K562 (cell line): ENCODE data around the gene SMURF1. TPM values are rescaled to one million over a fixed set of nuclear protein-coding genes. Genes with fewer than 3 reads are reported as not detected.

Experiments
- ATAC-seq: fragments of 200-7000 bp; cut with Tn5 transposase; 3 replicates; pipeline ENCODE4 v1.9.1; 2020; ENCODE audit warnings: moderate library complexity
- BruUV-seq: library from RNA; stranded (reverse); fragments of 400-500 nt; replicated peaks from 2 replicates; lab custom pipeline; 2021; lab: Mats Ljungman, UMichigan
- CTCF ChIA-PET: fragments of 300-600 bp; formaldehyde crosslinking; extraction: SDS; loops from one replicate; lab custom pipeline; 2021; ENCODE audit warnings: low intra/inter-chr PET ratio; lab: Yijun Ruan, JAX
- POLR2A ChIA-PET: fragments of 300-600, 350-650 bp; sonication (Branson Sonifier 250); formaldehyde crosslinking; extraction: SDS; loops from one replicate; lab custom pipeline; 2021; ENCODE audit warnings: antibody characterized with exemption, inconsistent platforms; lab: Yijun Ruan, JAX
- DNase-seq, 4 experiments: peaks; one replicate each; pipeline versions ENCODE4 v3.0.0 to v3.0.0-alpha.2; 2011 to 2018; ENCODE audit warnings: low spot score in 3 of 4, mixed read lengths in 3 of 4; ENCODE audit errors: extremely low read depth in 1 of 4
- FAIRE-seq: peaks from 2 replicates; lab custom pipeline; 2011; peaks lifted over from hg19 to GRCh38; lab: Jason Lieb, UNC
- H2AFZ ChIP-seq: 2 replicates; pipeline ENCODE4 v1.6.0; 2011; ENCODE audit warnings: low read depth, low read length, control low read depth, inconsistent platforms
- H3K27ac ChIP-seq: fragments of 200-600 bp; 3 replicates; pipeline ENCODE4 v1.8.0; 2011; ENCODE audit warnings: low read depth, mild to moderate bottlenecking, control low read depth, inconsistent platforms, low read length, moderate library complexity, mixed read lengths; ENCODE audit errors: extremely low read depth
- H3K27me3 ChIP-seq, 2 experiments: fragments of 300-600 bp in 1 of 2; 2 replicates in 1 of 2; 3 replicates in 1 of 2; pipeline versions ENCODE4 v1.6.0 to v1.8.0; 2011; ENCODE audit warnings: inconsistent platforms in 2 of 2, low read length in 2 of 2, mild to moderate bottlenecking in 1 of 2, mixed read lengths in 1 of 2, moderate library complexity in 1 of 2; ENCODE audit not compliant: control insufficient read depth in 2 of 2, insufficient read depth in 2 of 2
- H3K36me3 ChIP-seq: fragments of 300-600 bp; 3 replicates; pipeline ENCODE4 v1.8.0; 2011; ENCODE audit warnings: mild to moderate bottlenecking, low read length, inconsistent platforms; ENCODE audit not compliant: control insufficient read depth, insufficient read depth
- H3K4me1 ChIP-seq, 2 experiments: fragments of 200-600 bp in 1 of 2; replicated peaks in 1 of 2; 2 replicates in 1 of 2; 3 replicates in 1 of 2; pipeline versions ENCODE4 v1.5.1 to v1.8.0; 2011; ENCODE audit warnings: inconsistent platforms in 2 of 2, low read length in 2 of 2, mild to moderate bottlenecking in 1 of 2, mixed read lengths in 1 of 2, moderate library complexity in 1 of 2; ENCODE audit not compliant: control insufficient read depth in 2 of 2, insufficient read depth in 2 of 2
- H3K4me2 ChIP-seq: 2 replicates; pipeline ENCODE4 v1.6.1; 2011; ENCODE audit warnings: low read length, control low read depth, inconsistent platforms, mixed read lengths; ENCODE audit not compliant: insufficient read depth
- H3K4me3 ChIP-seq: fragments of 200-600 bp; sonication (generic), shearing (Covaris generic); 2 replicates; pipeline ENCODE4 v1.5.1; 2016; ENCODE audit warnings: control low read depth, inconsistent platforms
- H3K79me2 ChIP-seq: fragments of 200-600 bp; 3 replicates; pipeline ENCODE4 v1.8.0; 2011; ENCODE audit warnings: low read length, inconsistent platforms; ENCODE audit not compliant: control insufficient read depth, insufficient read depth
- H3K9ac ChIP-seq, 2 experiments: 2 replicates each; pipeline versions ENCODE4 v1.6.0 to v1.6.1; 2011; ENCODE audit warnings: low read depth in 2 of 2, low read length in 2 of 2, control low read depth in 1 of 2, inconsistent platforms in 1 of 2, mild to moderate bottlenecking in 1 of 2, mixed read lengths in 1 of 2; ENCODE audit not compliant: insufficient read depth in 1 of 2
- H3K9me1 ChIP-seq: one replicate; pipeline ENCODE4 v1.6.0; 2011; ENCODE audit warnings: inconsistent platforms, mild to moderate bottlenecking, low read length, moderate library complexity; ENCODE audit not compliant: control insufficient read depth, insufficient read depth
- H3K9me3 ChIP-seq: replicated peaks from 2 replicates; pipeline ENCODE4 v1.5.1; 2011; ENCODE audit warnings: low read depth, low read length, inconsistent platforms; ENCODE audit not compliant: control insufficient read depth, insufficient read depth
- H4K20me1 ChIP-seq: replicated peaks from 2 replicates; pipeline ENCODE4 v1.6.1; 2011; ENCODE audit warnings: low read length, inconsistent platforms, mixed read lengths; ENCODE audit not compliant: control insufficient read depth, insufficient read depth
- AFF4 ChIP-seq: sonication (generic); formaldehyde crosslinking; IDR thresholded peaks from 2 replicates; pipeline ENCODE4 v1.8.0; 2023; ENCODE audit warnings: mild to moderate bottlenecking, missing genetic modification reagents
- DPF2 ChIP-seq: fragments of 450-650 bp; IDR thresholded peaks from 2 replicates; pipeline ENCODE4 v1.6.1; 2016
- MTA1 ChIP-seq: fragments of 450-650 bp; IDR thresholded peaks from 2 replicates; pipeline ENCODE4 v1.6.1; 2017; ENCODE audit warnings: borderline replicate concordance
- RFX7 ChIP-seq: fragments of 250-450 bp; sonication (Bioruptor Pico); IDR thresholded peaks from 2 replicates; pipeline ENCODE4 v1.5.1; 2021; ENCODE audit warnings: mild to moderate bottlenecking
- SP1 ChIP-seq: sonication (generic); formaldehyde crosslinking; IDR thresholded peaks from 2 replicates; pipeline ENCODE4 v1.8.1; 2022; ENCODE audit warnings: mild to moderate bottlenecking, missing genetic modification reagents
- TAL1 ChIP-seq: fragments of 450-650 bp; IDR thresholded peaks from 2 replicates; pipeline ENCODE4 v1.6.1; 2016; ENCODE audit warnings: mild to moderate bottlenecking
- VEZF1 ChIP-seq: fragments of 200-800 bp; sonication (Bioruptor generic); IDR thresholded peaks from 2 replicates; pipeline ENCODE4 v1.6.1; 2017; ENCODE audit warnings: missing genetic modification characterization, missing compliant biosample characterization
- YBX1 ChIP-seq: fragments of 450-650 bp; IDR thresholded peaks from 2 replicates; pipeline ENCODE4 v1.7.1; 2016; ENCODE audit warnings: mild to moderate bottlenecking
- ZFP1 ChIP-seq: fragments of 450-650 bp; formaldehyde crosslinking; IDR thresholded peaks from 2 replicates; pipeline ENCODE4 v1.4.0; 2020; ENCODE audit warnings: mild to moderate bottlenecking, mixed read lengths
- ZNF274 ChIP-seq: IDR thresholded peaks from 2 replicates; pipeline ENCODE4 v1.6.1; 2011; ENCODE audit warnings: low read depth, mild to moderate bottlenecking, low read length, moderate library complexity, borderline replicate concordance
- WGBS: fragments of 100-300 bp; shearing (Covaris generic); methylation state at CpG from one replicate; pipeline ENCODE4 v1.1.6; 2016; ENCODE audit warnings: low coverage, mixed read lengths; ENCODE audit not compliant: insufficient coverage; ENCODE audit errors: missing lambda C conversion rate; 5-methylcytosine and 5-hydroxymethylcytosine counted together
- in situ Hi-C: fragments of 300-500 bp; cut with MboI; formaldehyde crosslinking; loops from 4 replicates; pipeline ENCODE4 v1.15.0; 2018; ENCODE audit warnings: inconsistent platforms, mixed read lengths
- intact Hi-C: fragments of 100-400 bp; cut with micrococcal nuclease; formaldehyde crosslinking; loops from 2 replicates; pipeline ENCODE4 v1.14.2; 2022
- polyA plus RNA-seq, 8 experiments: library from polyadenylated mRNA; depleted of rRNA in 4 of 8; stranded (reverse) in 5 of 8; unstranded in 3 of 8; fragments of >200 nt; fragmentation: Nextera tagmentation in 2 of 8; fragmentation: Illumina TruSeq in 1 of 8; extraction: Ambion mirVana in 2 of 8; extraction: Trizol in 1 of 8; gene quantifications; 2 replicates each; pipeline versions ENCODE4 v1.2.1 to v1.2.3, GENCODE V29; 2011 to 2014; ENCODE audit warnings: inconsistent platforms in 1 of 8, missing spikeins in 1 of 8
- total RNA-seq, 7 experiments: library from RNA; depleted of rRNA in 6 of 7; stranded (reverse); fragments of >200 nt in 6 of 7; fragmentation: Illumina TruSeq in 2 of 7; extraction: Trizol in 2 of 7; gene quantifications; 2 replicates each; pipeline versions ENCODE4 v1.2.1 to v1.2.3, GENCODE V29; 2011 to 2021; ENCODE audit warnings: low replicate concordance in 1 of 7

Gene SMURF1
- total and polyA plus RNA-seq, 9 of the 15 experiments (the other 6 are each of a cell fraction or from before 2014, with no cell fraction given) = 1.0 to 20.1 (median 12.6) TPM

- intact Hi-C loops = no loop called here
- H2AFZ ChIP-seq = no peak overlapping the region
- ATAC-seq (no peak), DNase-seq (no peak), FAIRE-seq (no peak)
- in situ Hi-C loops = no loop called here
- no peaks in the 10 kb centered on the region for H3K9me3 ChIP-seq
- no peaks in the 10 kb centered on the region for H3K9me1 ChIP-seq
- no peaks in the 10 kb centered on the region for H3K27me3 ChIP-seq
- ChIA-PET POLR2A (interaction anchor here (0.5 kb wide), 1 partner anchor 47 kb away, joined by 6 read pairs; no protein-coding TSS in a partner anchor), CTCF (no interaction called here)
- no peak overlapping the region for H3K9ac ChIP-seq
- H3K27ac ChIP-seq = no peak overlapping the region
- H3K79me2 ChIP-seq = peaks cover 71% of the 10 kb centered on the region
- BruUV-seq = no TSS peak
- no peaks in the 10 kb centered on the region for H3K36me3 ChIP-seq
- TF ChIP-seq ZFP1 (CRISPR knock-in tag) = peak; percentile 64; the same call in 1 of the 2 replicates
- no peak for TF ChIP-seq ZNF274
- H3K4me2 ChIP-seq = no peak overlapping the region
- H3K4me3 ChIP-seq = no peak overlapping the region
- no peaks in the 10 kb centered on the region for H4K20me1 ChIP-seq
- WGBS = 68% methylated on average over 2 of the region's 2 CpGs
- H3K4me1 ChIP-seq = peaks cover 1 to 12% of the 10 kb centered on the region in 2 experiments; a peak in 3 of 5 replicates
Observed at GRCh38 chr7:99097730-99098129, 46.2 kb downstream of the SMURF1 start.

GRCh38 chr7:99096124-99096887 is 47.6 kb downstream of the SMURF1 start:
- Histone ChIP-seq H4K20me1 (no peaks in the 10 kb centered on the region; the same call in 1 of the 2 replicates), H3K4me2 (peak overlapping the region; percentile 15; the same call in 1 of the 2 replicates), H3K27ac (peak overlapping the region; percentile 14; the same call in 2 of the 3 replicates), H3K27me3 (no peaks in the 10 kb centered on the region), H3K9me3 (no peaks in the 10 kb centered on the region), H3K79me2 (peaks cover 77% of the 10 kb centered on the region), H2AFZ (no peak overlapping the region), H3K9me1 (no peaks in the 10 kb centered on the region), H3K4me1 (peaks cover 0 to 11% of the 10 kb centered on the region in 2 experiments; a peak in 3 of 5 replicates), H3K9ac (no peak overlapping the region; a peak in 2 of 4 replicates), H3K36me3 (no peaks in the 10 kb centered on the region), H3K4me3 (no peak overlapping the region)
- intact Hi-C loops (no loop called here), in situ Hi-C loops (no loop called here)
- WGBS = 35% methylated on average over 6 of the region's 6 CpGs
- BruUV-seq = no TSS peak
- DNase-seq = no peak
- FAIRE-seq = no peak
- POLR2A ChIA-PET = no interaction called here
- CTCF ChIA-PET = no interaction called here
- peak; percentile 25 for ATAC-seq
- TF ChIP-seq YBX1 (no peak), SP1 (CRISPR knock-in tag) (no peak), DPF2 (0 out of 2 replicates have a peak, but pooled peaks have one; percentile 35), RFX7 (CRISPR knock-in tag) (no peak), MTA1 (no peak), TAL1 (peak; percentile 17; the same call in 1 of the 2 replicates), AFF4 (CRISPR knock-in tag) (no peak), VEZF1 (CRISPR knock-in tag) (no peak)
